ENCODE data around the gene CCDC12.

GRCh38 chr3:46947981-46948791 lies 28.4 kb downstream of the CCDC12 start:
- TF ChIP-seq CTCF (IDR thresholded peaks at IDR 0.05; ENCODE audit: insufficient read depth, low read length) (no peak), POLR2AphosphoS5 (IDR thresholded peaks at IDR 0.05; ENCODE audit: low read depth) (no peak)

All from HL-60 (cell line).